NCI-H345 treated with DMSO at 0.1 percent for 48 hours (cell line): ENCODE results near the gene CNTFR.
"Not testable (repeated sequence)": the region's sequence is repeated elsewhere in the genome, so short reads cannot be mapped to it uniquely, and the experiment has no call there.

Experiments used
- DNase-seq: peaks from one replicate; lab custom pipeline; 2025; ENCODE audit not compliant: unreplicated experiment; lab: John Stamatoyannopoulos, UW

CNTFR gene

DNA sequence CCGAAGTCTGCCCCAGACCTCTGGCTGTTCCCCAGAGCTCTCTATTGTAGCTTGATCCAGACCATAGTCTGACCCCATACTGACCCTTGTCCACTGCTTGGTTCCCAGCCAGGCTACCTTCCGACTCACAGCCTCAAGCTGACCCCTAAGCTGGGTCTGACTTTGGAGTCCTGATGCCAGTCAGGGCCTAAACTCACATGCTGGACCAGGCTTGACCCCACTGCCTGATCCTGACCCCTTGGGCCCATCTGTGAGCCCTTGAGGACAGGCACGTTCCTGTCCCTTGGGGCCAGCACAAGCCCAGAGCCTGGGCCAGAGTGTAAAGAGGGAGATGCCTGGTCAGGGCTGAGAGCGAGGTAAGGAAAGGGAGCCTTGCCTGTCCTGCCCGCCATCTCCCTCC lies 34.0 kb downstream of the CNTFR start:
- no peak for DNase-seq

DNA sequence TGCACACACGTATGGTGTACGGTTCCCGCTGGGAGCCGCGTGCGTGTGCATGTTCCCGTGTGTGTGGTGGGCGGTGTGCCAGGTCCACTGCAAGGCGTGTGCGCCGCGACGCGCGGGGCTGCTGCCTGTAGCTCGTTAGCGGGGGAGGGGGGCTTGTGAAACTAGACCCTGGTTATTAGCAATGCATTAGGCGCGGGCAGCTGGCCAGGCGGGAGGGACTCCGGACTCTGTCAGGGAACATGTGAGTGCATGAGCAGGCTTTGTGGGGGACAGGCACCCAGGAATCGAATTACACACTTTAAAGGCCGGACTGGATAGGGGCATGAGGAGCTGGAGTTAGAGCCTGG lies 34.5 kb downstream of the CNTFR start:
- DNase-seq: no peak

DNA sequence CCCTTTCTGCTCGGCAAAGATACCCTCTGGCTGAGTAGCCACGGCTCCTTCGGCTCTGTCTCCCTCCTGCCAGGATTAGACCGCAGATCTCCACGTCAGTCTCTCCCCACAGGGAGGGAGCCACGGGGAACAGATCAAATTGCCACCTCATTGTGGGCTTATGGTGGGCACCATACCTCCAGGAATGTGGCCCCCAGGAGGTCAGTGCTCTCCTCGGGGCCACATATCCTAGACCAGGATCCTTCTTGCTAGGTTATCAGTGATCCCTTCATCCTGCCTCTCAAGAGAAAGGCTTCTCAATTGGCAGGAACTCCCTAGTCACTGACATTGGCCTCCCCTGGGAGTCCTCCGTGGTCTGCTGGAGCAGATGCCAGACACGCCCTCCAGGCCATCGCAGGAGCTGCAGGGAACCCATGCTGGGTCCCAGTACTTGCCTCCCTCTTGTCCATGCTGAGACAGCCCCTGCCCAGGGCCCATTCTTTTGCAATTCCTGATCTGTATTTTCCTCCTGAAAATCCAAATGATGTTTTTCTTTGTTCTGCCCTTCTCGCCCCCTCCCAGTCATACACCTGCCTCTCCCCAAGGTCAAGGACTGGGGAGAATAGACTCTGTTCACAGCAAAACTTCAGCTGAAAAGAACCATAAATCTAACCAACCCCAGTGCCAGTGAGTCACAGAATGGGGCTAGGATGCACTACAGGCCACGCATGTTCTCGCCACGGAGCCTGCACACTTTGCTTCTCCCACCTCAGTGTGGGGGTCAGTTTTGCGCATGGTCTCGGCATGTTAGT lies 35.1 kb downstream of the CNTFR start:
- DNase-seq: peak; percentile 71

DNA sequence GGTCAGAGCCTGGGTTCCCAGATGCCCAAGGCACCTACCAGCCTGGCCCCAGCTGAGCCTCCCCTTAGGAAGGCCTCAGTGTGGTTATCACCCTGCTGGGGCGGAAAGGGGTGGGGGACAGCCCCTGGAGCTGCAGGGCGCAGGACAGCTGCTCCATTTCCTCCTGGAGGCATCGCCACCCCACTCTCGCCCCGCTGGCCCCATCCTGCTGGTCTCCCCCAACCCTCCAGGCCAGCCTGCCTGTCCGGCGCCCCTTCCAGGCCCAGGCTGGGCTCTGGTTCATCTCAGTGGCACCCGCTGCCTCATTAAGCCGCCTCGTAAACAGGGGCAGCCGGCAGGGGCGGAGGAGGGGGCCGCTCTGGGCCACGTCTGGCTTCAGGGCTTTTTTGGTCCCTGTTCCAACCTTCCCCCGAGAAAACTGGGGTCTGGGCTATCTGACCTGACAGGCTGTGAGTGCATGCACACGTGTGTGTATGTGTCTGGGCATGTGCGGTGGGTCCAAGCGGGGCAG lies 36.0 kb downstream of the CNTFR start:
- DNase-seq: no peak

DNA sequence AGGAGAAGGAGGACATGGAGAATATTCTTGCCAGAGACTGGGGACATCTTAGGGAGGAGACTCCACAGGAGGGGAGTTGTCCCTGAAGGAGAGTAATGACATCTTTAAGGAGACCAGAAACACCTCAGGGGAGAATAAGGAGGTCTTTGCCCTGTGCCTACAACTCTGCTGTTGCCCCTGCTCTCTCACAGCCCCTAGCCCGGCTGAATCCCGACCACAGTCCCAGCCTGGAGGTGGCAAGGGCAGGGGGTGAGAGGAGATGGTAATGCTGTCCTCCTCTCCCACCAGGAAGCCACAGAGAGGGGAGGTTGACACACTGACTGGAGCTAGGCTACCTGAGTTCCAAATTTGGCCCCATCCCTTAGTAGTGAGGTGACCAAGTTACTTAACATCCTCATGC lies 36.5 kb downstream of the CNTFR start:
- no peak for DNase-seq

DNA sequence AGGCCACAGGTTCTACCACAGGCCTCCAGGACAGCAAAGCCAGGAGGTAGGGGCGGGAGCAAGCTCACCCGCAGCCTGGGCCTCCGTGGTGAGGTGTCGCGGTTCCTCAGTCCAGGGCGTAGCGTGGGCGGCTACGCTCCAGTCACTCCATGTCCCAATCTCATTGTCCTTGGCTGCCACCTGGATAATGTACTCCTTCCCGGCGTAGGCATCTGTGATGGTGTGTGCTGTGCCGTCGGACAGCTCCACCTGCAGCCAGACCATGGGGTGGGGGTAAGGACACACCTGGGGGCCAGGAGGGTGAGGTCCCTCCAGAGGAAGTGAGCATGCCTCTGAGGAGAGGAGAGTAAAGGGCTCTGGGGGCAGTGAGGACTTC lies 36.9 kb downstream of the CNTFR start:
- no peak for DNase-seq

DNA sequence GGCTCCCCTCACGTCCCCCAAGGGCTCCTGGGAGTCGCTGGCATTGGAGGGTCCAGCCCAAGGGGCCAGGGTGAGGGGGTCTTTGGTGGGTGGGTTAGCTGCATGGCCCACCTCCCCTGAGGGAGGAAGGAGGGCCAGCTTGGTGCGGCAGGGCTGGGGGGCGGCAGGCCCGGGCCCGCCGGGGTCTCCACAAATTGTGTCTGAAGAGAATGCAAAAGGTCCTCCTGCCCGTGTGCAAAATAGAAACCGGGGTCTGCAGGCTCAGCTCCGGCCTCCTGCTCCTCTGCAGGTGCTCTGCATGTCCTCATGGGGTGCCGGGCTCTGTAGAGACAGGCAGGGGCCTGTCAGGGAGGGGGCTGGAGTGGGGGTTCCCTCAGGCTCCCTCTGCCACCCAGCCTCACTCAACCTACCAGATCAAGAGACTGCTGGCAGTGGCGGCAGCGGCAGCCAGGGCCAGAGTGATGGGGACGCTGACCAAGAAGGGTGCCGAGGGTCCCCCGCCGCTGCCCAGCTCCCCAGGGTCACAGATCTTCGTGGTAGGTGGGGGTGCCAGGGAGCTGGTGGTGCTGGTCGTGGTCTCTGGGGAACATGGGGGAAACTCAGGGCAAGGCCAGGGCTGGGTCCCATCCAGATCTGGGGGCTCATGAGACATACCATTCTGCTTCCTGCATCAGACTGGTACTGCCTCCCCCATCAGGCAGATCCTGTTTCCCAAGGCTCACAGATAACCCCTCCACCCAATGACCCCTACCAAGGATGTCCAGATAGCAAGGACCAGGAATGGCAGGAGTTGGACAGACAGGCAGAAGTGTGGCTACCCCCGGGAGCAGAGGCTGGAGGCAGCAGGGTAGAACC lies 37.5 kb downstream of the CNTFR start:
- no peak for DNase-seq

DNA sequence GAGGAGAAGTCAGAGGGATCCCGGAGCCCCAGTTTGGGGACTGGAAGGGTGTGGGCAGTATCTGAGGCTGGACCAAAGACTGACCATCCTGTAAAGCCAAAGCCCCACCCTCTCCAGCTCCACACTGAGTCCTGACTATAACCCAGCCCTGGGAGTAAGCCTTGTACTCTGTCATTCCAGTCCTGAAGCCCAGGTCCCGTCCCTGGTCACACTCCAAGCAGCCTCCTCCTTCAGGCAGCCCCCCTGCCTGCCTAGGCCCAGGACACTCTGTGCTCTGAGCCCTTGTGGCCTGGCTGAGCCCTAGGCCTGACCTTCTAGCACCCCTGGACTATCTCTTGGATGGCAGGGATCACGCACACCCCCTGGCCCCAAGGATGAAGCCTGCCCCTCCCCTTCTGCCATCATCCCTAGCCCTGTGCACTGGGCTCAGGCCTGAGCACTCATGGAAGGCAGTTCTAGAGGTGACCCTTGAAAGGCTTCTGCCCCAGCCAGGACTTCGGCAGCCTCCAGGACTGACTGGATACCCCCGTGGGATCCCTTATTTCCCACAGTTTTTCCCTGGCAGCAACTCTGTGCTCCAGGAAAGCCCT lies 38.7 kb downstream of the CNTFR start:
- no peak for DNase-seq

DNA sequence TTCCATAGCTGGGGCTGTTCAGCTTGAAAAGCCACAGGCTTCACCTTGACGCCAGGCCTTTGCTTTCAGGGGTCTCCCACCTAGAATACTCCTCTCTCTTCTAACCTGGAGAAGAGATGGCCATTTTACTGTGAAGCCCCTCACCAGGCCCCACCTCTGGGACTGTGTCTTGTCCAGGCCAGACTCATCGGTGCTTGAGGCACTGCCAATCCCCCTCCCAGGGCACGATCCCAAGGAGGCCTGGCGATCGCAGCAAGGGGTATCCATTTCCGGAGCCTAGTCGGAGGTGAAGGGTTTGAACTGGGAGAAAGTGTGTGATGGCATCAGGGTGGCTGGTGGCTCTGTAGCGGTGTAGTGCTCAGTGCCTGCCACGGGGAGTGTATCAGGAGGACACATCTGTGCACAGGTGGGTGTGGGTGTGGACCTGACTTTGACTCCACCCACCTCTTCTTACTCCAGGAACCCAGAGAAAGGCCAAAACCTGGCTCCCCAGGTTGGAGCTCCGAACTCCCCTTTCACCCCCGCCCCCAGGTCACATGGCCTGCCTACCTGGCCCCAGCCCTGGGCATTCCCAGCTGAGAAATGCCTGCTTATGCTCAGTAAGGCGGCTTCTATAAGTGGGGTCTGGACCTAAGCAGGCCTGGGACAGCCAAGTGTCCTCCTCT lies 39.4 kb downstream of the CNTFR start:
- DNase-seq: no peak

DNA sequence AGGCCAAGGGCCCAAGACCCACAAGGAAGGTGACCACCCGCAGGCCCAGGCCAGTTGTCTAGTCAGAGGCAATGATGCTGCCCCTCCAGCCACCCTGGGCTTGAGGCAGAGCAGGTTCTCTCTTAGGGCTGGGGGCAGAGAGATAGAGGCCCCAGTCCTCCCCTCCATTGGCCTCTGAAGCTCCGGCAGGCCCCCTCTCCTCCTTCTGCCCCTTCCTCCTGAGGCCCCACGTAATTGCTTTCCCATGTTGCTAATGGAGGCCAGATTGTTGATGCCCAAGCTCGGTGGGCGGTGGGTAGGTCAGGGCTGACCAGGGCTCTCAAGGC lies 40.2 kb downstream of the CNTFR start:
- DNase-seq: no peak

DNA sequence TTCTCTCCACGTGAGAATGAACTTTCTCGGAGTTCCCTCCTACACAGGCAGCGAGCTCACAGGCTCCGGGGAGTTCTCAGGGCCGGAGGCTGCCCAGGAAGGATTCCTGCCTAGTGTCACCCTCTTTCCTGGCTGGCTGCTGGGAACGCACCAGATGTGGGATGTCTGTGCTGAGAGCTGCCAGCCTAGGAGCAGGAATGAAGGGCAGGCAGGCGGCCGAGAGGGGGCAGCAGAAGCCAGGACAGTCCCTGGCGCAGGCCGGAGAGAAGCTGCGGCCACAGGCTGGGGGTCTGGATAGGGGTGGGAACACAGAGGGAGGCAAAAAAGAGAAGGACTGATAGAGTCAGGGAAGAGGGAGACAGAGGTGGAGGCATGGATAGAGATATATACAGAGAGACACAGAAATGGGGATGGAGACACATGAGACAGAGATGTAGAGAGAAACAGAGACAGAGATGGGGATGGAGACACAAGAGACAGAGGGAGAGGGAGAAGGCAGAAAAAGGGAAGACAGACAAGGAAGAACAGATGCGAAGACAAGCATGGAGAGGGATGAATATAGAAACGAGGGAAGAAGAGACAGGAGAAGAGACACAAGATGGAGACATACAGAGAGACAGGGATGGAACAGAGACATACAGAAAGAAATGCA lies 41.4 kb downstream of the CNTFR start:
- peak; percentile 14 for DNase-seq

DNA sequence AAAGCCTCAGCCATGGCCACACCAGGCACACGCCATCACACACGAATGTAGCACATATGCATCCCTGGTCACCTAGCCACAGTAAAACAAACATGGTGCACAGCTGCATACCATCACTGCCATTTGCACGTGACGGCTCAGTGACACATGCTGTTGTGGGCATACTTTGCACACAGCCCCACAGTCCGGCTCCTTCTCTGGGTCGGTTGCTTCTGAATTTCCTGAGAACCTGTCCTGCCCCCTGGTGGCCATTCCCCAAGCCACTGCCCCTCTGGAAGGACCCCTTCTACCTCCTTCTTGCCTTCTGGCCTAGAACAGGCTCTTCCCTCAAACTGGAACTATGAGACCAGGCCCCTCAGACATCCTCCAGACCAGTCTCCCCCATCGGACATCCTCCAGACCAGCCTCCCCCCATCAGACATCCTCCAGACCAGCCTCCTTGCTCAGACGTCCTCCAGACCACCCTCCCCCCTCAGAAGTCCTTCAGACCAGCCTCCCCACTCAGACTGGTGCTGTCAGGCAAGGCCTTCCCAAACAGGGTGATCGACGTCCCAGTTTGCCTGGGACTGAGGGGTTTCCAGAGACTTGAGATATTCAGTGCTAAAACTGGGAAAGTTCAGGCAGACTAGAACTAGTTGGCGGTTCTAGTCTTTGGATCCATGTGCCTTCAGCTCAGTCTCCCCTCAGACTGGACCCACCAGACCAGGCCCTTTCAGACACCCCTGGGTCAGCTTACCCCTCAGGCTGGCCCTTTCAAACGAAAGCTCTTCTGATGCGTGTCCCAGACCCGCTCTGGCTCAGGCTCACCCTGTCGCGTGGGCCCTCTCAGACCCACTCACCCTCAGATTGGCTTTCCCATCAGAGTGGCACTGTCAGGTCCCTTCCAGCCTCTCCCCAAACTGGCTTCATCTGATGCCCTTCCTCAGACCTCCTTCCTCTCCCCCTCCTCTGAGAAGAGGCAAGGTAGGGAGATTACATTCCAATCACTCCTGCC lies 42.4 kb downstream of the CNTFR start:
- peak; percentile 2 for DNase-seq

DNA sequence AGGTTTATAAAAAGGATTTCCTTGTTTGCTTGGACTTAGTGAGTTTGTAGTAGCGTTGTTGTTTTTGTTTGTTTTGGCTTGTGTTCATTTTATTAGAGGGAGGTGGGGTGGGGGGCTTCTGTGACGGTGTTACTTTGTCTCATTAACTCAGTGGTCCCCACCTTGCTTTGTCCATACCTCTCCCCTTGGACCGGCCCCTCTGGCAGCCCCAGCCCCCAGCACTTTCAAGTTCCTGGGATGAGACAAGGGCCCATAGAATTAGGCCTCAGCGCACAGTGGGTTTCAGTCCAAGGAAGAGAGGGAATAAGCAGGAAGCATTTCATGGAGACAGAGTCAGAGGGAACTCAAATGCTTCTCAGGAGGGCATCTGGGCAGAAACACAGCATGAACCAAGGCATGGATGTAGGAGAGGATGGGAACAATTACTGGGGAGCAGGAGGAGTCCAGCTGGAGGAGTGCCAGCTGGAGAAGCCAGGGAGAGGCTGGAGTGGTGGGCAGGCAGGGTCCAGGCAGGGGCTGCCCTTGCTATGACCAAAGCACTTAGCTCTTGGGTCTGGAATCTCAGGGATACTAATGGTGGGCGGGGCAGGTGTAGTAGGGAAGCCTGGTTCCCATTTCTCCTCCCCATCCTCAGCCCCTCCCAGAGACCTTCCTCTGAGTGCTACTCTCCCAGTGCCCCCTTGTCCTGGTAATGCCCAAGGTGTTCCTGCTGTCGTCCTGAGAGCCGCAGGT lies 43.3 kb downstream of the CNTFR start:
- DNase-seq: no peak

DNA sequence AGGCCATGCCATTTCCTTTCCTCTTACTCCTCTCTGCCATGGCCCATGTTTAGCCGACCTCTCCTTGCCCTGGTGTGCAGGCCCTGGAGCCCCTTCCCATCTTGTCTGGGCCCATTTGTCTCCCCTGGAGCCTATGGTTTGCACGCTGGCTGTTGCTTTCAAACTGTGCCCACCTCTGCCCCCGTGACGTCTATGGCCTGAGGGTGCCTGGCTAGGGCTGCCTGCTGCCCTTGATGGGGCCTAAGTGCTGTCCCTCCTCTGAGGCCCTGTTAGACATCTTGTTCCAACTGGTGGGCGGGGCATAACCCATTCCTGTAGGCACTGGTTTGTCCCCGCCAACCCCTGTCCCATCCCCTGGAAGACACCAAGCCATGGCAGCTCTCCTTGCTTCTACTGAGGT lies 44.0 kb downstream of the CNTFR start:
- DNase-seq: no peak

DNA sequence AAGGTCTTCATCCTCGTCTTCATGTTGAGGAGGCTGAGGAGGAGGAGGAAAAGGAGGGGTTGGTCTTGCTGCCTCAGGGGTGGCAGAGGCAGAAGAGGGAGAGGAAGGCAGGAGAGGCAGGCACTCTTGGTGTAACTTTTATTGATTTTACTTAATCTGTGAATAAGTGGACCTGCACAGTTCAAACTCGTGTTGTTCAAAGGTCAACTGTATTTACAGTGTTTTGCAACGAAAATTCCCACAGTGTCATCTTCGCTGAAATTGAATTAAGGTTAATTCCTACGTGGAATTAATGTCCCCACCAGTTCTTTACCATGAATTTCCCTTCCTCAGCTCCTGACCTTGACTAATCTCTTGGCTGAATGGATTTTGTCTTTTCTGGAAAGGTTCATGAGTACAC lies 45.5 kb downstream of the CNTFR start:
- DNase-seq: no peak

DNA sequence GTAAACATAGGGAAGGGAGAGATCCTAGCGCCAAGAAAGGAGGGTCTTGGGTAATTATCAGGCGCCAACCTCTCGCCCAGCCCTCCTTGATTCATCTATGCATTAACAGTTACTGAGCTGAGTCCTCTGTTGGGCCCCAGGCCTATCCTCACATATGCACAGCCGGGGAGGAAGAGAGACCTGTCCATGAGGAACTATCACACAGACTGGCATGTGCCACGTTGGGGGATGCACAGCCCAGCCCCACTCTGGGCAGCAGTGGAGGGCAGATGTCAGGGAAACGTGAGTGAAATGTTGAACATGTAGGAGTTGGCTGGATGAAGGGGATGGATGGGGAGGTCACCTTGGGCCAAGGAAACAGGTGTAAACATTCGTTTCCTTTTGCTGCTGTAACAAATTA lies 48.0 kb downstream of the CNTFR start:
- no peak for DNase-seq

DNA sequence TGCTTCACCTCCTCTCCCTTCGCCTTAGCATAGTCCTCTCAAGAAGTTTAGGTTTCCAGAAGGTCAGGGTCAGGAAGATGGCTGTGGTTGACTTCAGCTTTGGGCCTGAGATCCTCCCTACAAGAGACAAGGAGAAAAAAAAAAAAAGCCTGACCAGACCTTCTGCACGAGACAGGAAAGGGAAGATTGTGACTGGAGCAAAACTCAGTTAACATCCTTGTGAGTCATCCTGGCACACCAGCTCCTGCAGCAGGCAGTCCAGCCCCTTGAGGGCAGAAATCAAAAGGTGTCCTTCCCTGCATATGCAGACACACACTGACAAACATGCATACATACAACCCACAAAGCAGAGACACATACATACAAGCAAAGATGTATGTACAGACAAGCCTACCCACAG lies 48.7 kb downstream of the CNTFR start:
- DNase-seq: no peak

DNA sequence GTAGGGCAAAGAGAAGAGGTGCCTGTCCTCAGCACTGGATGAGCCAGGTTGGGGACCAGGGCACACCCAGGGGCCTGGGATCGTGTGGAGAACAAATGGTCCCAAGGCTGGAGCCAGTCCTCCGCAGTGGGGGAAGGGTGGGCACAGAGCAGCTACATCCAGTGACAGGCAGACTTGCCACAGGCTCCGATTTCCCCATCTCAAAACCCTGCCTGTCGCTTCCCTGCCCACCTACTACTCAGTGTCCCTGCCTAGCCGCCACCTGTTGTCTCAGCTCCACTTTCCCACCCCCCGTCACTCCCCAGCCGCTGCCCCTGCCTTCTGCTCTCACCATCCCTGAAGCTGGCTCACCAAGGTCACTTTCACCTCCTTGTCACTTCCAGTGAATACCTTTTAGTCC lies 52.8 kb downstream of the CNTFR start:
- no peak for DNase-seq

DNA sequence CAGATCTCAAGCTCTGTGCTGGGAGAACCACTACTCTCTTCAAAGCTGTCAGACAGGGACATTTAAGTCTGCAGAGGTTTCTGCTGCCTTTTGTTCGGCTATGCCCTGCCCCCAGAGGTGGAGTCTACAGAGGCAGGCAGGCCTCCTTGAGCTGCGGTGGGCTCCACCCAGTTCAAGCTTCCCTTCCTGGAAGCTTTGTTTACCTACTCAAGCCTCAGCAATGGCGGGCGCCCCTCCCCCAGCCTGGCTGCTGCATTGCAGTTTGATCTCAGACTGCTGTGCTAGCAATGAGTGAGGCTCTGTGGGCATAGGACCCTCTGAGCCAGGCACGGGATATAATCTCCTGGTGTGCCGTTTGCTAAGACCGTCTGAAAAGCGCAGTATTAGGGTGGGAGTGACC lies 57.5 kb downstream of the CNTFR start:
- DNase-seq: not testable (repeated sequence)
